ENCODE data around the gene ADAM11.

- TF ChIP-seq MAFK (conservative IDR thresholded peaks at IDR 0.05 in 1 of 2, IDR thresholded peaks at IDR 0.05 in 1 of 2; ENCODE audit: low read length in 2 of 2) (no peak), HOXA7 (CRISPR knock-in tag; IDR thresholded peaks at IDR 0.05) (no peak), CREB1 (IDR thresholded peaks at IDR 0.05) (no peak), CREB1 (CRISPR knock-in tag; IDR thresholded peaks at IDR 0.05) (no peak), CTCF (CRISPR knock-in tag; IDR thresholded peaks at IDR 0.05) (no peak), PRDM4 (CRISPR knock-in tag; IDR thresholded peaks at IDR 0.05; ENCODE audit: borderline replicate concordance) (no peak), ZNF367 (CRISPR knock-in tag; IDR thresholded peaks at IDR 0.05; ENCODE audit: borderline replicate concordance) (no peak), TCF7L2 (IDR thresholded peaks at IDR 0.05; ENCODE audit: low read depth, low read length) (no peak), ZBTB8A (CRISPR knock-in tag; IDR thresholded peaks at IDR 0.05; ENCODE audit: borderline replicate concordance, low read depth) (no peak), PITX1 (CRISPR knock-in tag; IDR thresholded peaks at IDR 0.05) (no peak), PHF21A (CRISPR knock-in tag; IDR thresholded peaks at IDR 0.05) (no peak), FOXP1 (IDR thresholded peaks at IDR 0.05) (no peak), FOXP1 (CRISPR knock-in tag; IDR thresholded peaks at IDR 0.05) (no peak)
These were observed 17.2 kb downstream of the ADAM11 start for GRCh38 chr17:44775838-44776621.
